ENCODE results near the gene TPP2.

The TPP2 gene

DNA sequence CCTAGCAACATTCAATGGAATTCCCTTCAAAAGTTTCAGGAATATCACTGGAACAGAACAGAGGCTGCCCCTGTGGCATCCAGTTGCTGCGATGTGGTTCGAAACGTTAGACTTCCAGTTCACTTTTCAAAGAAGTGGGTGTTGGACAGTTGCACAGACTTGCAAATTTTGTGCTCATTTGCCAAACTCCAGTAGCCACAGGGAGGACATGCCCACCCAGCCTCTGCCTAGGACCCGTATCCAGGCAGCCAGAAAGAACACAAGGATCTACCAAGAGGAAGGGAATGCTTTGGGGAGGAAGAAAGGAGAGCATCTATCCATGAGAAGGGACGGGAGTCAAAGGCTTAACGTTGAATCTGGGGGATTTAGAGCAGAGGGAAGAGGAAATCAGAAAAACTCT lies 98.2 kb downstream of the TPP2 start, which contains the start of gene METTL21C:
TSS of gene METTL21C (minus strand) at position 108 of the 400 bp plus-strand sequence. CDS start 546 bp downstream, outside the sequence.
- H3K4me3 ChIP-seq (ENCODE audit: low read depth, low read length) = no peak within 1 kb of the TSS
- TF ChIP-seq, protein P1, sequence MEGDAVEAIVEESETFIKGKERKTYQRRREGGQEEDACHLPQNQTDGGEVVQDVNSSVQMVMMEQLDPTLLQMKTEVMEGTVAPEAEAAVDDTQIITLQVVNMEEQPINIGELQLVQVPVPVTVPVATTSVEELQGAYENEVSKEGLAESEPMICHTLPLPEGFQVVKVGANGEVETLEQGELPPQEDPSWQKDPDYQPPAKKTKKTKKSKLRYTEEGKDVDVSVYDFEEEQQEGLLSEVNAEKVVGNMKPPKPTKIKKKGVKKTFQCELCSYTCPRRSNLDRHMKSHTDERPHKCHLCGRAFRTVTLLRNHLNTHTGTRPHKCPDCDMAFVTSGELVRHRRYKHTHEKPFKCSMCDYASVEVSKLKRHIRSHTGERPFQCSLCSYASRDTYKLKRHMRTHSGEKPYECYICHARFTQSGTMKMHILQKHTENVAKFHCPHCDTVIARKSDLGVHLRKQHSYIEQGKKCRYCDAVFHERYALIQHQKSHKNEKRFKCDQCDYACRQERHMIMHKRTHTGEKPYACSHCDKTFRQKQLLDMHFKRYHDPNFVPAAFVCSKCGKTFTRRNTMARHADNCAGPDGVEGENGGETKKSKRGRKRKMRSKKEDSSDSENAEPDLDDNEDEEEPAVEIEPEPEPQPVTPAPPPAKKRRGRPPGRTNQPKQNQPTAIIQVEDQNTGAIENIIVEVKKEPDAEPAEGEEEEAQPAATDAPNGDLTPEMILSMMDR (conservative IDR thresholded peaks at IDR 0.05; ENCODE audit: low read depth, low read length) = no peak
- DNase-seq (ENCODE audit: low read depth) = no peak

- TF ChIP-seq, protein P1 (conservative IDR thresholded peaks at IDR 0.05; ENCODE audit: low read depth, low read length) = no peak
Observed at GRCh38 chr13:102696465-102696864, 99.7 kb downstream of the TPP2 start.

DNA sequence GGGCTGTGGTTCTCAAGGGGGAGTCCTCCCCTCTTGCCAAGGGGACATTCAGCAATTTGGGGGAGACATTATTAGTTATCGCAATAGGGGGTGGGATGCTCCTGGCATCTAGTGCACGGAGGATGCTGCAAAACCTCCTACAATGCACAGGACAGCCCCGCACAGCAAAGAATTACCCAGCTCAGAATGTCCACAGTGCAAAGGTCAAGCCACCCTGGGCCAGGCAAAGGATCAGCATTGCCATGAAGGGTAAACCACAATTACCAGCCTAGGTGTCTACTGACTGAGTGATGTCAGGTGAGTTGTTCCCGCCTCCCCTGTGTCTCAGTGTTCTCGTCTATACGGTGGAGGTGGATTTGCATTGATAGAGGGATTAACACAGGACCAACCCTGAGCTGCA lies 100.5 kb downstream of the TPP2 start:
- TF ChIP-seq, protein P1 (conservative IDR thresholded peaks at IDR 0.05; ENCODE audit: low read depth, low read length) = no peak
- no peak for DNase-seq (ENCODE audit: low read depth)
- H3K4me3 ChIP-seq (ENCODE audit: low read depth, low read length) = no peak overlapping the region

More at GRCh38 chr13:102696465-102696864, 99.7 kb downstream of the TPP2 start:
- no peak overlapping the region for H3K4me3 ChIP-seq (ENCODE audit: low read depth, low read length)
- no peak for DNase-seq (ENCODE audit: low read depth)

- TF ChIP-seq, protein P1 (conservative IDR thresholded peaks at IDR 0.05; ENCODE audit: low read depth, low read length) = no peak
- peak; percentile 43 for DNase-seq (ENCODE audit: low read depth)
- no peak overlapping the region for H3K4me3 ChIP-seq (ENCODE audit: low read depth, low read length)
Observed at GRCh38 chr13:102697929-102698648, 101.3 kb downstream of the TPP2 start.

DNA sequence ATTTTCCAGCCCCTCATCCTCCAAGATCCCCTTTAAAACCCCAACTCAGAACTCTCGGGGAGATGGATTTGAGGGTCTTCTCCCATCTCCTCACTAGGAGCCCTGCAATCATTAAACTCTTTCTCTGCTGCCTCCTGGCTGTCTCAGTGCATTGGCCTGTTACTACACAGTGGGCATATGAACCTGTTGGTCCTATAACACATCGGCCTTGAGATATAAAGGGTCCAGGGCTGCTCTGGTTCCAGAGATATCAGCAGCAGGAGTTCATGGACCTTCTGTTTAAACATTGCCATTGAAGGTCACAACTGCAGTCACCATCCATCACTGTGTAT lies 101.8 kb downstream of the TPP2 start:
- TF ChIP-seq, protein P1 (conservative IDR thresholded peaks at IDR 0.05; ENCODE audit: low read depth, low read length) = peak; percentile 2
- no peak overlapping the region for H3K4me3 ChIP-seq (ENCODE audit: low read depth, low read length)
- DNase-seq (ENCODE audit: low read depth) = no peak

- DNase-seq (ENCODE audit: low read depth) = no peak
- TF ChIP-seq, protein P1 (conservative IDR thresholded peaks at IDR 0.05; ENCODE audit: low read depth, low read length) = no peak
- no peak overlapping the region for H3K4me3 ChIP-seq (ENCODE audit: low read depth, low read length)
Observed at GRCh38 chr13:102699504-102699903, 102.7 kb downstream of the TPP2 start.

Data from choroid plexus epithelial cell (primary cell).